HG03159 (cell line): Measurements from ENCODE around the gene ABCD4.
"Not testable (repeated sequence)": the region's sequence is repeated elsewhere in the genome, so short reads cannot be mapped to it uniquely, and the experiment has no call there.

Experiments
- ATAC-seq: cut with Tn5 transposase; IDR thresholded peaks from one replicate; pipeline ENCODE4 v1.9.1; 2021; ENCODE audit warnings: mild to moderate bottlenecking, moderate library complexity; ENCODE audit not compliant: unreplicated experiment

Gene ABCD4

DNA sequence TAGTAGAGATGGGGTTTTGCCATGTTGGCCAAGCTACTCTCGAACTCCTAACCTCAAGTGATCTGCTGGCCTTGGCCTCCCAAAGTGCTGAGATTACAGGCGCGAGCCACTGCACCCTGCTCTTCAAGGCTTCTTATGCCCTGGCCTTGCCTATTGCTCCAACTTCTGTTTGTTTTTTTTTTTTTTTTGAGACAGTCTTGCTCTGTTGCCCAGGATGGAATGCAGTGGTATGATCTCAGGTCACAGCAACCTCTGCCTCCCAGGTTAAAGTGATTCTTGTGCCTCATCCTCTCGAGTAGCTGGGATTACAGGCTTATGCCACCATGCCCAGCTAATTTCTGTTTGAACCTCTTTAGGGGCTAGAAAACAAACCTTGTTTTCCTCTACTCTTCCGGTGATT, 6.0 kb upstream of the ABCD4 start:
- no peak for ATAC-seq

DNA sequence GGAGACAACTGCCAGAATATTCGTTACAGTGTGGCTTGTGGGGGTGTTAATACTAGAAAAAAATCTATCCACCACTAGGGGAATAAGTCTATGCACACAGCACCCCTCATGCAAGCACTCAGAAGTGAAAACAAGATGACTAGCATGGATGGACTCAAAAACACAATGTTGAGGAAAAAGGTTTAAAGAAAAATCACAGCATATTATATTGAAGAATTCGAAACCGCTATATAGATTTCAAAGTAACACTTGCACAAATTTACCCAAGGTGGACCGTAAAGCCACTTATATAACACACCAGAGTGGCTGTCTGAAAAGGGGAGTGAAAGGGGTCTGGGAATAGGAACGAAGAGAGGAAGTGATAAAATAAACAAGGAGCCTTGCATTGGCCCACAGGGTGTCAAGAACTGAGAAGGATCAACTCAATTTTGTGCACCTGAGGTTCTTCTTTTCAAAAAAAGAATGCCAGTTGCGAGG, 544 bp downstream of the ABCD4 start:
- peak; percentile 70 for ATAC-seq

DNA sequence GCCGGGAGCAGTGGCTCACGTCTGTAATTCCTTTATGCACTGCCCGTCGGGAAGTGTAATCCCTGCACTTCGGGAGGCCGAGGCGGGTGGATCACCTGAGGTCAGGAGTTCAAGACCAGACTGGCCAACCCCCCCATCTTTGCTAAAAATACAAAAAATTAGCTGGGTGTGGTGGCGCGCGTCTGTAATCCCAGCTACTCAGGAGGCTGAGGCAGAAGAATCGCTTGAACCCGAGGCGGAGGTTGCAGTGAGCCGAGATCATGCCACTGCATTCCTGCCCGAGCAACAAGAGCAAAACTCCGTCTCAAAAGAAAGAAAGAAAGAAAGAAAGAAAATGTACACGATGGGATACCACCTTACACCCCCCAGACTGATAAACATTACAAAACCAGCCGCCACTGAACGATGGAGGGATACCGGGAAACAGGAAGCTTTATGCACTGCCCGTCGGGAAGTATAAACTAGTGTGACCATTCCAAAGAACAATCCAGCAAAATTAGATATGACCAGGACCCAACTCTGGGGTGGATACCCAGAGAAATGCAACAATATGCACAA, 1.1 kb downstream of the ABCD4 start:
- no peak for ATAC-seq

DNA sequence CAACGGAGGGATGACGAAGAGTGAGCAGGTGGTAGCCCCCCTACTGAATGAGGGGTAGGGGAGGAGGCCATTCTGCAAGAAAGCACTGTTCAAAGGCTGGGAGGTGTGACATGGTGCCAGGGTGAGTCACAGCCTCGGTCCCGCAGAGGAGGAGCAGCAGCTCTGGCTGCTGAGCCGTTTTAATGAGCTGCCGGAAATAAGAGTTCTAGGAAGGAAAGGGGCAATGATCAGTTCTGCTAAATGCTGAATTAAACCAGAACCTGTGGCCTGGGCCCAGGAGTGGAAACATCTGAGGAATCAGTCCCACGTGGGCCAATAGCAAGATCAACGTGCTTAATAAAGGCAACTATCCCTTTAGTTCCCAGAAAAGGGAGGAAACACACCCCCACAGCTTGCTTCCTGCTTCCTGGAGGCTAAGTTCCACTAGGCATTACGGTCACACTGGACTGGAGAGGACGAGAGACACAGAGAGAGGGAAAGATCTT, 3.6 kb downstream of the ABCD4 start:
- no peak for ATAC-seq

DNA sequence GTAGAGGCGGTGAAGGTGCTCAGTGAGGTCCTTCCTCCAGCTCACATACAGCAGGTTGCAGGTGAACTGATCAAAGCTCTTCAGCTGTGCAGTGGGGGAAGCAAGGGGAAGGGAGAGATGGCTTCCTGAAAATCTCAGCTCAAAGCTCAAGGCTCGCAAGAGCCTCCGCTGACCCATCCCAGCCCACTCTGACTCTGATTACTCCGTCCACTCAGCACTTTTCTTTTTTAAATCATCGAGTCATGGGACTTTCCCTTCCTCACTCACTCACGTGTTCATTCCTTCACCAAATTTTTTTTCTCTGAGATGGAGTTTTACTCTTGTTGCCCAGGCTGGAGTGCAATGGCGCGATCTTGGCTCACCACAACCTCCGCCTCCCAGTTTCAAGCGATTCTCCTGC, 4.7 kb downstream of the ABCD4 start:
- ATAC-seq = no peak

DNA sequence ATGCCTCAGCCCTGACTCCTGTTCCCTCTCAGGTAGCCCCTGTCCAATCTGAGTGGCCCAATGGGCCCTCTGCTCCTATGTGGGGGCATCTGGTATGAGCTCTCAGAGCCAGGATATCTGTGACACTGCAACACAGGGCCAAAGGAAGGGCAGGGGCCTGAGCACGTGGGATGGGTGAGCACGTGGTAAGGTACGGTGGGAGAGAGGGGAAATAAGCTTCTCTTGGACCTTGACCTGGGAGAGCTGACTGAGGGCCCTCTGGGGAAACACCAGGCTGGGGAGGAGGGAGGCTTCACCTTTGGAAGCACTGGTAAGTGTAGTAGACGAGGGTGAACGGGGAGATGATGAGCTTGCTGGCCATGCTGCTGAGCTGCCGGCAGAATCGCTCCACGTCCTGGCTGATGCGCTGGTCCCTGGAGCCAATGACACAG, 6.7 kb downstream of the ABCD4 start:
- no peak for ATAC-seq

DNA sequence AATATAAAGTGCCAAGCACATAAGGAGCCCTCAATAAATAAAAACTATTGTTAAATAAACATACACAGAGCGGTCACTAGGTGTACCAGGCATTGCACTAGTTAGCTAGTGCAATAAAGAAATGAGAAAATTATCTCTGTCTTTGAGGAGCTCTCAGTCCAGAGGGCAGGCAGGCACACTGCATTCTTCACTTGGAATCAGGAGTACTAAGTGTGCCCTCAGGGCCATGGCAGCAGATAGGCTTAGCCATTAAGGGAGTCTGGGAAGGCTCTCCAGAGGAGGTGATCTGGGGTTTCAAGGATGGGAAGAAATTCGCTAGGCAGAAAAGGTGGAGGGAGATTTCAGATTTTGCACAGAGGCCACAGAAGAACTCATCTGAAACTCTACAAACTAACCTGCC, 9.1 kb downstream of the ABCD4 start:
- no peak for ATAC-seq

DNA sequence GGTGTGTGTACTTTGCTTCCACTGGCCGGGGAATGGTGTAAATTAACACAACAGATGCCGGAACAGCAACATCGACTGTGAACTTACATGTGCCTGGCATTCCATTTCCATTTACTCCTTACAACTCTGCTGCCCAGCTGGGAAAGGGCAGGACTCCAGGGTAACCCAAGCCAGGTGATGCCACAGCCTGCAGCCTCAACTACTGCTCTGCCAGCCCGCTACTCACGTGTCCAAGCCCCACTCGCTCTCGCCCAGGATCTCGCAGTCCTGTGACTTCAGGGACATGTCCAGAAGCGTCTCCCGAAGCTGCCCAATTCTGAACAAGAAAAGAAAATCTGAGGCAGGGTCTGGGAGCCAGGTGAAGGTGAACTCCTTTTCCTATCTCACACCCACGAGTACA, 10.7 kb downstream of the ABCD4 start:
- no peak for ATAC-seq

DNA sequence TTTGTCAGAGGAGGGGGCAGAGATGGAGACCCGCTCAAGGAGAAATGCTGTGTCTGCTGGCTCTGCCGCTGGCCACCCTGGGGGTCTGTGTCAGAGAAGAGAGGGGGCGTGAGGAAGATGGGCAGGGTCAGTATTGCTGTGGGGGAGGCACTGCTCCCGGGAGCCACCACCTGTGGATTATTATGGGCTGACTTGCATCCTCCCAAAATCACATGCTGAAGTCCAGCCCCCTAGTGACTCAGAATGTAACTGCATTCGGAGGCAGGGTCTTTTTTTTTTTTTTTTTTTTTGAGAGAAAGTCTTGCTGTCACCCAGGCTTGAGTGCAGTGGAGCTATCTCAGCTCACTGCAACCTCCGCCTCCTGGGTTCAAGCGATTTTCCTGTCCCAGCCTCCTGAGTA, 12.3 kb downstream of the ABCD4 start:
- ATAC-seq = no peak

DNA sequence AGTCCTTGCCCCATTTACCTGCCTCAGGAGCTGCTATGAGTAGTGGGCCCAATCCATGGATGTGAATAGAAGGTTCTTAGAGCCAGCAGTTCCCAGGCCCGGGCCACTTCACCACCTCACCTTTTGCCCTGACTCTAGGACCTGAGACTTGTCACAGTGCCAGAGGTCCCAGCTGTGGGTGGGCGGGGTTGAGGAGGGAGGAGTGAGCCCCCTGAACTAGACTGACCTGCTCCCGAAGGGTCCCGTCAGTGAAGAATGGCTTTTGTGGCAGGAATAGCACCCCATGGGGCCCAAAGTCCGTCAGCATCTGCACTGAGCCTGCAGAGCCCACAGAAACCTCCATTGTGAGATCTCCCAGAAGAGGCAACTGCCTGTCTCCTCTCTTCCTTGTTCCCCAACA, 12.9 kb downstream of the ABCD4 start:
- no peak for ATAC-seq

DNA sequence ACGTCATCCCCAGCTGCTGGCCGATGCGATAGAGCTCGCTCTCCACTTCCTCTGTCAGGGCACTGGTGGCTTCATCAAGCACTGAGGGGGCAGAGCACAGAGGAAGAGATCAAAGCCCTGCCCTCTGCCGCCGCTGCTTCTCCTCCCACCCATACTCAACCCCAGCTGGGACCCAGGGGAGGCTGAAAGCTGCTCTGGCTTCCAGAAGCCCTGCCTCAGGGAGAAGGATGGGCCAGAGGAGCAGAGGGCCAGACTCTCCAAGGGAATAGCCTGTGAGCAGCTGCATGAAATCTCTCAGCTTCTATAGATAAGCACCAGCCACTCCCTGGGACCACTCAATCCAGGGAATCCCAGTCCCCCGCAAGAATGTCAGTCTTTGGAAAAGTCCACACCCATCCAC, 16.0 kb downstream of the ABCD4 start:
- no peak for ATAC-seq

DNA sequence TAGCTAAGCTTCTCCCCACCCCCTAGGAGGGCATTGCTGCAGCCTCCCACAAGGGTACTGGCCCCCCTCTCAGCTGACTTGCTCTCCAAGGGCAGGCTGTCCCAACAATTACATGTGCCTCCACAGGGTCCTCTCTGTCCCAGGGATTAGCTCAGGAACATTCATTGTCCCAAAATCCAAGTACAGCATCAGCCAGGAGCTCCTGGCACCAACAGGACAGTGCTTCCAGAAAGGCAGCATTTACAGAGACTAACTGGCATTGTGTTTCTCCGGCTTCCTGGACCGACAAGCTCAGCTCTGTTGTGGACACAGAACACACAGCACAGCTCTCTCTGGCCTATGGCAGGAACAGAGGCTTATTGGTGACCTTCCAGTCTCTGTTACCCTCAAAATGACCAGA, 21.7 kb downstream of the ABCD4 start:
- no peak for ATAC-seq

DNA sequence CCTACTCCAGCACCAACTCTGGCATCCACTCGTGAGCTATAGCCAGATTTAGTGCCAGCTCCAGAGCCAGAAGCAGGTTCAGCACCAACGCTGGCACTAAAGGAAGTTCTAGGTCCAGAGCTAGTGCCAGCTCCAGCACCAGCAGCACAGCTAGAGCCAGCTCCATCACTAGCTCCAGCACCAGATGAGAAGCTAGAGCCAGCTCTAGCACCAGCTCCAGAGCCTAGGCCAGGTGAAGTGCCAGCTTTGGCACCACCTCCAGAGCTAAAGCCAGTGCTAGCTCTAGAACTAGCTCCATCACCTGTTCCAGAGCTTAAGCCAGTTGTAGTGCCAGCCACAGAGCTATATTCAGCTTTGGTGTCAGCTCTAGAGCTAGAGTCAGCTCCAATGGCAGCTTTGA, 24.7 kb downstream of the ABCD4 start:
- ATAC-seq = no peak

DNA sequence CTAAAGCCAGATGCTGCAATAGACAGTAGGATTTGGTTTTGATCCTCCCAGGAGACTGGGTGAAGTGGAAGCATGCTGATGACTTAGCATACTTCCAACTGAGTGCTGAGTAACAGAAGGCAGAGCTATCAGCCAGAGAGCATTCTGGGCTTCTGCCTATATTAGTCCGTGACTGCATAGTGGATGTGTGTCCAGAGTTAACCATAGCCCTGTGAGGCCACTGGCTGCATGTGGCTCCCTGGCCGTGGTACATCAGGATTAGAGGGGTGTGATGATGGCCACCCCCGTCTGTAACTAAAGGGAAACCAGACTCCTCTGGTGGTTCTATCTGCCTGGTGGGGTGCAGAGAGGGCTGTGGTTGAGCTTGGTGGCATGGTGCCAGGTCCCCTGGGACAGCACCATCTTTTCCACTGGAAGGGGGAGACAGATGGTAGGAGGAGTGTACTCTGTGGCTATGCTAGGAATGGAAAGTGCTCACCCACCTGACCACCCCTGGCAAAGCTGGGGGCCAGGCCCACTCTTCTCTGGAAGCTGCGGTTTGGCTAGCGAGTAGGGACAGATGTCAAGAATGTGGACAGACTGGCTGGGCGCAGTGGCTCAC, 27.4 kb downstream of the ABCD4 start:
- ATAC-seq = no peak

DNA sequence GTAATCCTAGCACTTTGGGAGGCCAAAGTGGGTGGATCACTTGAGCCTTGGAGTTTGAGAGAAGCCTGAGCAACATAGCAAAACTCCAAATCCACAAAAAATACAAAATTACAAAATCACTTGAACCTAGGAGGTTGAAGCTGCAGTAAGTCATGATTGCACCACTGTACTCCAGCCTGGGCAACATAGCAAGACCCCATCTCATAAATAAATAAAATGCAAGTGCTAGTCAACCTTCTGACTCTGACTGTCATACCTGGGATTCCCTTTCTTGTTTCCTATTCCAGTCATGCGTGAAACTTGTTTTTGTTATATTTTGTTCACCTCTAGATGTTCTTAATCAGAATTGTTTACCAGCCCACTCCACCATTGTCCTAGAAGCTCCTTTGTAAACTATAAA, 31.4 kb downstream of the ABCD4 start:
- no peak for ATAC-seq

DNA sequence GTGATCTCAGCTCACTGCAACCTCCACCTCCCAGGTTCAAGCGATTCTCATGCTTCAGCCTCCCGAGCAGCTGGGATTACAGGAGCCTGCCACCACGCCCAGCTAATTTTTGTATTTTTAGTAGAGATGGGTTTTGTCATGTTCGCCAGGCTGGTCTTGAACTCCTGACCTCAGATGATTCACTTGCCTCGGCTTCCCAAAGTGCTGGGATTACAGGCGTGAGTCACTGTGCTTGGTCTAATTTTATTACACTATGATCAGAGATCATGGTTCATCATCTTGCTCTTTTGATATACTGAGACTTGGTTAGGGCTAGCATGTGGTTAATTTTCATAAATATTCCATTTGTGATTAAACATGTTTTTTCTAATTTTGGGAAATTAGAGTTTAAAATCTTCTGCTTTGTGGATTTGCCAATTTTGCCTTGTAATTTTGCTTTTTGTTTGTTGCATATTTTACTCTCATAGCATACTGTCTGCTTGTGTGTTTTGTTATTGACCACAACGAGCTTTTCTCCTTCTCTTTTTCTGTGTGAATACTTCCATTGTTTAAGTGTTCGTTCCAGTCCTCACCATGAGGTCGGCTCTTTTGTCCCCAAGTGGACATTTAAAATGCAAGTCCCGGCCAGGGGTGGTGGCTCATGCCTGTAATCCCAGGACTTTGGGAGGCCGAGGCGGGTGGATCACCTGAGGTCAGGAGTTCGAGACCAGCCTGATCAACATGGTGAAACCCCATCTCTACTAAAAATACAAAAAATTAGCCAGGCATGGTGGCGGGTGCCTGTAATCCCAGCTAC, 32.2 kb downstream of the ABCD4 start:
- ATAC-seq = not testable (repeated sequence)

DNA sequence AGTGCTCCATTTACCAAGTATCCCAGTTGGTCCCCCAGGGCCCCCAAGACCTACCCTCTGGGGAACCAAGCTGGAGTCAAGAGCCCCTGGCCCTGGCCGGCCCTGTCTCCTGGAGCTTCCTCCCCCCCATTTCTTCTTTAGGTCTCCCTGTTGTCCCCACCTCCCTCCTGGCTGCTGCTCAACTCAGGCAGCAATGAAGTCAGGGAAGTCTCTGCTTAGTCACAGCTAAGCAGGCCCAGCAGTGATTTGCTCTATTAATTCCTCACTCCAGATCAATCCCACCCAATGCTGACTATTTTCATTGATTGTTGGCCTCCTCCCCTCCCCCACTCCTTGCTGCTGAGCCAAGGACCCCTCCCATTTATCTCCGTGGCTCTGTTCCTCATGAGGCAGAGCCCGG, 35.1 kb downstream of the ABCD4 start:
- no peak for ATAC-seq

DNA sequence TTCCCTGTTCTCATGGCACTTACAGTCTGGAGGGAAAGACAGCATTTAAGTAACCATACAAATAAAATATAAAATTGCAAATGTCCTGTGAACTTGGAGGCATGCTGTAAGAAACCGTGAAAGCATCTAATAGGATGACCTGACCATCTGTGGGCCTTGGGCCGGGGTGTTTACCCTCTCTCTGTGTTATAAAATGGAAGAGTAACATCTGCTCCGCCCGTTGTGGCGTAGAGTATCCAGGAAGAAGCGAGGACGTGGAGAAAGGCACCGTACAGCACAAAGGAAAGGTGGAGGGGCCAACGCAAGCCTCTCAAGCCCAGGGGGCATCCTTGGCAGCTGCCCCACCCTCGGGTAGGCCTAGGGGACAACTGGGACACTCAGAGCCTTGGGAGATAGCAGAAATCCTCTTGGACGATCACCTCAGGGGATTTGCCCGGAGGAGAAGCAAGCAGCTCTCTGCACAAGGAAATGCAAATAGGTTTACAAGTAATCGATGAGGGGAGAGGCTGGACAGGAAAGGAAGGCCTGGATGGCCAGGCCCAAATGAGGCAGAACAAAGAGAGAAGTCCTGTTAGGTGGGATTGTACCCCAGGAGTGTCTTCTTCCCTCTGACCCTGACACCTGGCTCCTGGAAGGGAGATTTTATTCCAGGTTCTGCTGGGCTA, 37.3 kb downstream of the ABCD4 start:
- ATAC-seq = no peak

DNA sequence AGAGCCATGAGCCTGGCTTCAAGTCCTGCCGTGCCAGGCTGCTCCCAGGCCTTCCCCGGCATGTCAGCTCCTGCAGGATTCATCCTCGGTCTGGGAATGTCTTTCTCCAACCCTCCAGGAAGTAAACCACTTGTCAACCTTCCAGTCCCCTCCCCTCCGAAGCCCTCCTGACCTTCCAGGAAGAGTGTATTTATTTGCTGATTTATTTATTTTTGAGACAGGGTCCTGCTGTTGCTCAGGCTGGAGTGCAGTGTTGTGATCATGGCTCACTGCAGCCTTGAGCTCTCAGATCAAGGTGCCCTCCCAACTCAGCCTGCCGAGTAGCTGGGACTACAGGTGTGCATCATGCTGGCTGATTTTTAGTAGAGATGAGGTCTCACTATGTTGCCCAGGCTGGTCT, 38.8 kb downstream of the ABCD4 start:
- ATAC-seq = no peak

DNA sequence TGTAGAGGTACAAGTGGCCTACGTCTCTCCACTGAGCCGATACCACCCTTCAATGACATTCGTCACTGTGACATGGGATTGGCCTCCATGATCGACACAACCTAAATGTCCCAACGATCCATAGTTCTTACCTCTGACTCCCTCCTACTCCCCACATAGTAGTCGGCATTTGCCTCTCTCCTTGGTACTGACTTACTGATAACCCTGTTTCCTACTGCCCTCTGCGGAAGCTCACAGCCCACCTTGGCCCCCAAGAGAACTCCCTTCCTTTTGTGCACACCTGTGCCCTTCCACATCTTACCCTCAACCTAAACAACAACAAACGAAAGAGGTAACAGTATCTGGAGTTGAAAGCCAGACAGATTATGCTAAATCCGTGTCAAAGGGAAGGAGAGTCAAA, 39.6 kb downstream of the ABCD4 start:
- no peak for ATAC-seq

DNA sequence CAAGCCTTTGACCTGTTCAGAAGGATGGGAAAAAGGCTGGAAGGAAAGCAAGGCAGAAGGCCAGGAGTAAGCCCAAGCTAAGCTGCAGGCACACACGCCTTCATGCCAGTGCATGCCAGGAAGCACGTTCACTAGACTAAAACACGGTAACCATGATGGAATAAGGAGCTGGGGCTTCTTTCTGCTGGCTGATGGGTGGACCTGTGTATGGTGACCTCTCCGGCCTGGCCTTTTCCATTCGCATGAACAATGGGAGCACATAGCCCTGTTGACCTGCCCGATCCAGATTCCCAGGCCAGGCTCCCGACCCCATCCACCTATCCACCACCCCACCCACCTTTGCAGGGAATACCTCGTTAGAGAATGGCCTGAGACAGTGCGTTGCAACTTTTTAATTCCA, 40.7 kb downstream of the ABCD4 start:
- no peak for ATAC-seq

DNA sequence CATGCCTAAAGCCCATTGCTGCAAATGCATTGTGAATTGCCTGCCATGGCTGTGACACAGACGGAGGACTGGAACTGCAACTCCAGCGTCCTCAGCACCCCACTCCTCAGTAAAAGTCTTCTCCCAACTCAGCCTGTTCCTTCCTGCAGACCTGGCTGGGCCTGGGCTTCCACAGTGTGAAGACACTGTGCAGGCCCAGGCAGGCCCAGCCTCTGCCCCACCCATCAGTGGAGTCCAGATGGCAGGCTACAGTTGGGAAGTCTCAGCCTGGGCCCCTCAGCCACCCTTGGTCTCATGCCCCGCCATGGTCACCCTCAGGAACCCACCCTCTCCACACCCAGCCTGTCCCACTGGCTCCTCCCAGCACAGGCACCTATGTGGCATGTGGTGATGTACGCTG, 41.4 kb downstream of the ABCD4 start:
- no peak for ATAC-seq
